ENCODE results near the gene CHM.

GRCh38 chrX:86012188-86012587 lies 35.2 kb downstream of the CHM start:
- TF ChIP-seq CTCF (conservative IDR thresholded peaks at IDR 0.05; ENCODE audit: low read depth in 2 of 2) (no peak), NANOG (IDR thresholded peaks at IDR 0.05; ENCODE audit: borderline replicate concordance) (no peak), EZH2 (IDR thresholded peaks at IDR 0.05; ENCODE audit: low read depth, unreplicated experiment) (no peak), JUNB (IDR thresholded peaks at IDR 0.05; ENCODE audit: unreplicated experiment) (no peak)
